ENCODE data around the gene WDR88. TPM values are rescaled to one million over a fixed set of nuclear protein-coding genes. Genes with fewer than 3 reads are reported as not detected.

Gene WDR88
- total RNA-seq, 1 donor from 2014 or later: not detected

DNA sequence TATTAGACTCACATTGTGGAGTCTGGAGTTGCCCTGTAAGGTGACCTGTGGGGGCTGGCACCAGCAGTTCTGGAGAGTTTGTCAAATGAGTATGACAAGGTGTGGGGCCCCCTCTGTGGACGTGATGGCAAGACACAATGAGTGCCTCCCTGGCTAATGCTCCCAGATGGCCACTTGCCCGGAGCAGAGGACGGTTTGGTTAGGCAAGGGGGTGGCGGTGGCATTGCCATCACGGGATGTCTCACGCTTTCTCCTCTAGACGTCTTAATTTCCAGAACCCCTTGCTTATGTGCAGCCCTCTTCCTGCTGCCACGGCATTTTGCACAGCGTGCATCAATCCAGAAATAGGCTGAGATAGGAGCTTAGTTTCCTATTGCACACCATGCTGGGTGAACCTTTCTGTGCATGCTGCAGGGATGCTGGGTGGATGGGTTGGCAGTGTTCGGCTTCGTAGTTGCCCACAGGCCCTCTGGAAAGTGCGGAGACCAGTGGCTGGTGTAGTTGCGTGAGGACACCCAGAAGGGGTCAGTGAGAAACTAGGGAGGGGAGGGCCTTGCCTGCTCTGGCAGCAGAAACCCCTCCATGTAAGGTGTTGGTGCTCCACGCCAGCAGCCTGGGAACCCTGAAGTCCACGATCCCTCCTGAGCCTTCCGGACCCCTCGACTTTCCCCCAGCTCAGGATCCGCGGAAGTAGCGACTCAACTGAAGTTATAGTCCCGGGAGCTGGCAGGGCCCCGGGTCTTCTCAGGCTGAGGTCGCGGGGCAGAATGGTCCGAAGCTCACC, 44.2 kb downstream of the WDR88 start:
- intact Hi-C loops (cut with DNase I): no loop called here
- Histone ChIP-seq H3K27me3 (no peaks in the 10 kb centered on the region), H3K4me1 (peaks cover 26% of the 10 kb centered on the region), H3K4me3 (peak overlapping the region; percentile 82 to 89), H3K36me3 (no peaks in the 10 kb centered on the region), H3K27ac (peak overlapping the region; percentile 93), H3K9me3 (no peaks in the 10 kb centered on the region)
- DNase-seq (ENCODE audit: extremely low spot score in 2 of 2): no peak
- TF ChIP-seq POLR2A (IDR thresholded peaks at IDR 0.05) (no peak), CTCF (IDR thresholded peaks at IDR 0.05) (no peak), POLR2AphosphoS5 (IDR thresholded peaks at IDR 0.05; ENCODE audit: insufficient read depth in 1 of 2, low read depth in 1 of 2) (no peak)

- Histone ChIP-seq H3K9me3 (no peaks in the 10 kb centered on the region), H3K36me3 (no peaks in the 10 kb centered on the region), H3K27me3 (no peaks in the 10 kb centered on the region), H3K4me3 (peak overlapping the region; percentile 82 to 89), H3K4me1 (peaks cover 26% of the 10 kb centered on the region), H3K27ac (peak overlapping the region; percentile 93)
- DNase-seq (ENCODE audit: extremely low spot score in 2 of 2): peak in 1 of 2 donors; percentile 99
- peak; percentile 95 to 100 for TF ChIP-seq POLR2AphosphoS5 (IDR thresholded peaks at IDR 0.05; ENCODE audit: insufficient read depth in 1 of 2, low read depth in 1 of 2)
- TF ChIP-seq CTCF (IDR thresholded peaks at IDR 0.05): peak in 1 of 3 experiments; percentile 15
- TF ChIP-seq POLR2A (IDR thresholded peaks at IDR 0.05): peak in 1 of 2 donors; percentile 64
- intact Hi-C loops (cut with DNase I): no loop called here
Measured at GRCh38 chr19:33176670-33177416, 44.9 kb downstream of the WDR88 start.

- Histone ChIP-seq H3K27ac (peak overlapping the region; percentile 93), H3K4me1 (peaks cover 26% of the 10 kb centered on the region), H3K4me3 (peak overlapping the region; percentile 82 to 89), H3K9me3 (no peaks in the 10 kb centered on the region), H3K27me3 (no peaks in the 10 kb centered on the region), H3K36me3 (no peaks in the 10 kb centered on the region)
- DNase-seq (ENCODE audit: extremely low spot score in 2 of 2): no peak
- TF ChIP-seq CTCF (IDR thresholded peaks at IDR 0.05) (peak in 2 of 3 experiments; percentile 10 to 27), POLR2AphosphoS5 (IDR thresholded peaks at IDR 0.05; ENCODE audit: insufficient read depth in 1 of 2, low read depth in 1 of 2) (no peak), POLR2A (IDR thresholded peaks at IDR 0.05) (no peak)
- intact Hi-C loops (cut with DNase I): no loop called here
Measured at GRCh38 chr19:33177417-33177979, 45.6 kb downstream of the WDR88 start.

DNA sequence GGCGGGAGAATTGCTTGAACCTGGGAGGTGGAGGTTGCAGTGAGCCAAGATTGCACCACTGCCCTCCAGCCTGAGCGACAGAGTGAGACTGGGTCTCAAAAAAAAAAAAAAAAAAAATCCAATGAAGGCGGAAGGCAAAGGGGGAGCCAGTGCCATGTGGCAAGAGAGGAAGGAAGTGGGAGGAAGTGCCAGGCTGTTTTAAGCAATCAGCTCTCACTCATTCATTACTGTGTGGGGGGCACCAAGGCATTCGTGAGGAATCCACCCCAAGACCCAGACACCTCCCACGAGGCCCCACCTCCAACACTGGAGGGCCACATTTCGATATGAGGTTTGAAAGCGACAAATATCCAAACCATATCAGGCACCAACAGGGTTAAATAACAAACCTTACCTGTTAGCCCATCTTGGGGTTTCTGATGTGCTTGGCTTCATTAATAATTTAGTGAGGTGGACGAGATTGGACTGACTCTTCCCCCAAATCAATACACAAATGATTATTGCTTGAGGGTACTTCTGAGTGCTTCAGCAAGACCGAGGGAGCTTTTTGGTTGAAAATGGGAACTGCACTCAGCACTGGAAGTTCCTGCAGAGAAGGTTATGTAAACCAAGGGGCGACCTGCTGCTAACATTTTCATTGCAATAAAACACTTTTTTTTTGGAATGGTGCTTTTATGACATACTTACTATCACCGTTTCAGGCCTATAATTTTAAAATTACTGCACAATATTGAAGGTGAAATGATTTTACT, 54.7 kb downstream of the WDR88 start:
- intact Hi-C loops (cut with DNase I): no loop called here
- TF ChIP-seq POLR2A (IDR thresholded peaks at IDR 0.05) (no peak), CTCF (IDR thresholded peaks at IDR 0.05) (no peak), POLR2AphosphoS5 (IDR thresholded peaks at IDR 0.05; ENCODE audit: insufficient read depth in 1 of 2, low read depth in 1 of 2) (no peak)
- H3K36me3 ChIP-seq: no peaks in the 10 kb centered on the region
- no peak overlapping the region for H3K27ac ChIP-seq
- peaks cover 10% of the 10 kb centered on the region for H3K4me1 ChIP-seq
- no peaks in the 10 kb centered on the region for H3K9me3 ChIP-seq
- no peaks in the 10 kb centered on the region for H3K27me3 ChIP-seq
- no peak for DNase-seq (ENCODE audit: extremely low spot score in 2 of 2)
- H3K4me3 ChIP-seq: no peak overlapping the region

All from vagina (tissue), 2 donors.